ENCODE data around the gene CRACDL. TPM values are rescaled to one million over a fixed set of nuclear protein-coding genes. Genes with fewer than 3 reads are reported as not detected.

The CRACDL gene
- total RNA-seq, 1 donor from 2014 or later, result 2.3 TPM

DNA sequence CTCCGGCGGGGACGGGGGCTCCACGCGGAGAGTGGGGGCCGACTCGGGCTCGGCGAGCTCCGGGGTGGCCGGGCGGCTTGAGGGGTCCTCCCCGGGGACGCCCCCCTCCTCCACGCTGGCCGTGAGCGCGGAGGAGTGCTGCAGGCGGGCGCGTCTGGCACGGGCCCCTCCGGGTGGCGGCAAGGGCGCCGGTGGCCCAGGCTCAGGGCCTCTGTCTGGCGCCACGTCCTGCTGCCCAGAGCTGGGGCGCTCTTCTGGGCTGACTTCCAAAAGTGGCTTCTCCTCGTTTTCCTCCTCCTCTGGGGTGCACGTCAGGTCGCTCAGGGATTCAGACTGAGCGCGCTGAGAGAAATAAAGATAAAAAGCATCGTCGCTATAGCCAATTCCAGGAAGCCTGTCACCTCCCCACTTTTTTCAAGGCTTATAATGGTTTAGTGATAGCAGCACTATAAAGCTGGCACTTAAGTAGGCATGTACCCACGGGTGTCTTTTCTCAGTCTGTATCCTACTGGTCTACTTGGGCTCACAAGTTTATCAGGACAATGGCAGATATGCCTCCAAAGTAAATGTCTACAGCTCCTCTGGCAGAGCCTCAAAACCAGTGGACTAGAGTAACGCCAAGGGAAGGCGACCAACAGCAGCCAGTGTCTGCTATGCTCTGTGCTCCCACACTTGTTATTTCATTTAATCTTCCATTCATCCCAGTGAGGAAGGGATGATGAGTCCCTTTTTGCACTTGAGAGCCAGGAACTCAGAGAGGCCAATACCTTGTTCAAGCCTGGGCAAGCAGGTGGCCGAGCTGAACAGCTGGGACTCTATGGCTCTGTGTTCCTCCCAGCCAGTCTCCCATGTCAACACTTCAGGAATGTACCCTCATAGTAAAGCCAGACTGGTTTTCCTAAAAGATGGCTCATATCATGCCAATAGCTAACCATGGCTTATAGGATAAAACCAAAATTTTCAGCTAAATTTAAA is 112.5 kb downstream of the CRACDL start:
- DNase-seq, result no peak

GRCh38 chr2:98822301-98823164 is 113.5 kb downstream of the CRACDL start:
- DNase-seq, result no peak

GRCh38 chr2:98821629-98822135 is 114.3 kb downstream of the CRACDL start:
- DNase-seq, result no peak

DNA sequence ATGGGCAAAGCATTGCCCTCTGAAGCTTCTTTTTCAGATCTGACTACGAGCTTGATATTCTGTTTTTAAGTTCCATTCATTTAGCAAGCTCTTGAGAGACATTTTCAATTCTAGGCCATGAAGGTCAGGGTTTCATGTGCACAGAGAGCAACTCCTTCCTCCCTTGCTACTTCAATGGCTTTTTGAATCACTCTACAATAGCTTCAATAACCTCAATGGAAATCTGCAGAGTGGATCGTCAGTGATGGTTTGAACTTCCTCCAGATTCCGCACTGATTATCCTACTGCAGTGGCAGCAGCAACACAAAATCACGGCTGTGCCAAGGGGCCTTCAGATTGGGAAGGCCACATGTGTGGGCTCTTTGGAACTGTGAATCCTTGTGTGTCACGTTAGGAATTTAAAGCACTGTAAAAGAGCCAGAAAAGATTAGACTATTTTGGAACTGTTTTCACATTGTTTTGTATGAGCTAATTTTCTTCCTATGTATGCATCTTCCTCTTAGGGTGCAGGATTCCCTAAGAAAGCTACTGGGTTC is 116.7 kb downstream of the CRACDL start:
- peak; percentile 36 for DNase-seq

DNA sequence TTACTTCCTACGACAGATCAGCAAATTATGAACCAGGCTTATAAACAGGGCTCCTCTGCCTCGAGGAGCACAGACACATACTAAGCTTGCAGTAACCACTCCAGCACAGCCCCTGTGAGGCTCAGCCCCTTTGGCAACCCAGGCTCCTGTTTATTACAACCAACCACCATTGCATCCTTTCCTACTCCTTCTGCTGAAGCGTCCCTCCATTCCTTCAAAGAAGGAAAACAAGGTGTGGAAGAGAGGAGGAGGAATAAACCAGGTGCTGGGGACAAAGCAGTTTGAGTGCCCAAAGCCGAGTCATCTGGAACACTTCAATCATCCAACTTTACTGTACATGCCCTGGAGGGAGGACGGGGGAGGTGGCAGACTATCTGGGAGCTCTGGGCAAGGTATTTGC is 117.9 kb downstream of the CRACDL start:
- DNase-seq, result no peak

- no peak for DNase-seq
Measured at GRCh38 chr2:98816281-98816680, 119.7 kb downstream of the CRACDL start.

DNA sequence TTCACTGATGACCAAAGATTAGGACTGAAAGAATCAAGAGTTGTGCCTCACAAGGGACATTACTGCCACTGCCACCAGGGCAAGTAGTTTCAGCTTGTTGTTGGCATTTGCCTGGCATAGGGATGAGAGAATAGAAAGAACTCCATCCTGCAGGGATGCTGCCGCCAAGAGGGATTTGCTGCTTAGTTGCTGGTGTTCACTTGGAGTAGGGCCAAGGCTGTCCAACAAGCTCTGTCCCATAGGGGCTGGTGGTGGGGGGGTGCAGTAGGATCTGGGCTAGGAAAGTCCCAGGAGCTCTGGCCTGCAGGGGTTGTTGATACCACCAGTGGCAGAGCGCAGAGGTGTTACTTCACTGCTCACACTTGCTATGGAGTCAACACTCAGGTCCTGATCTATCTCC is 120.2 kb downstream of the CRACDL start:
- no peak for DNase-seq

- DNase-seq, result no peak
Measured at GRCh38 chr2:98811766-98812165, 124.3 kb downstream of the CRACDL start.

- no peak for DNase-seq
Measured at GRCh38 chr2:98810588-98810928, 125.5 kb downstream of the CRACDL start.

DNA sequence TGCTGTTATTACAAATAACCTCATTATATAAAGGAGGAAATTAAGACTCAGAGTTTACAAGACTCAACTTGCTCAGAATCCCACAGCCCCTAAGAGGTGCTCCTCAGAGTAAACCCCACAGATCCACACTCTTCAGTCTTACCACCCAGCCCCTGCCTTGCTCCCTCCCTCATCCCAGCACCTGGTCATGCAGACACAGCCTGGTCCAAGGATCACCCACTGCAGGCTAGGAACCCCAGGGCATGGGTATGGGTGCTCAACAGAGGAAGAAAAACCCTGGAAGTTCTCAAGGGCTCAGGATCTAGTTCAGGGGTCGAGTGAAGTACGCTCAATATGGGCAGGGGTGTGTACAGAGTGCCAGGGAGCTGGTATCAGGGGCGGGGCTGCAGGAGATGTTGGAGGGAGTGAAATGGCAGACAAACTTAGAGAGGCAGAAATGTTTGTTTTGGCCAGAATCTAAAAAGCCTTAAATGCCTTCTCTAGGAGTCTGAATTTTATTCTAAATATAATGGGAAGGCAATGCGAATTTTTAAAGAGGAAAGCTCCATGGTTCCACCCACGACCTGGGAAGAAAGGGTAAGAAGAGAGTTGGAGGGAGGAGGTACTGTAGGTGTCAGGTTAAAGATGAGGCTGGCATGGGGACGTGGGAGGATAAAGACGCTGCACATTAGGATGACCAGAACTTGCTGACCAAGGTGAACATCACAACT is 126.0 kb downstream of the CRACDL start:
- DNase-seq, result no peak

GRCh38 chr2:98809116-98809515 is 126.9 kb downstream of the CRACDL start:
- no peak for DNase-seq

DNA sequence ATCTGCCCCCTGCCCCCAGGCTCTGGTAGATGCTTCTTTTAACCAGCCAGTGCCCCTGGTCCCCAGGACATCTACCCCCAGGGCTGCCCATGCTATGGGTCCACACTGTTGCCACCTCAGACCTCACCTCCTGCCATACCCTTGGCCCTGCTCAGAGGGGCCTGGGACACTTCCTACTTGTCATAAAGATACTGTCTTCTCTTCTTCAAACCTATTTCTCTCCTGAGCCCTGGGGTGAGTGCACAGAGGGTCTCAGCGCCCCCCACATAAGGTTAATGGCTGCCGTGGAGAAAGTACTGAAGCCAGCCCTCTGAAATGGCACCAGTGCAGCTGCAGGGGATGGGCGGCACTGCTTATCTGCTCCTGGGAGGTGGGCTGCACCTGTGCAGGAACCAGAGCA is 127.5 kb downstream of the CRACDL start:
- no peak for DNase-seq

- no peak for DNase-seq
Measured at GRCh38 chr2:98807929-98808328, 128.1 kb downstream of the CRACDL start.

DNA sequence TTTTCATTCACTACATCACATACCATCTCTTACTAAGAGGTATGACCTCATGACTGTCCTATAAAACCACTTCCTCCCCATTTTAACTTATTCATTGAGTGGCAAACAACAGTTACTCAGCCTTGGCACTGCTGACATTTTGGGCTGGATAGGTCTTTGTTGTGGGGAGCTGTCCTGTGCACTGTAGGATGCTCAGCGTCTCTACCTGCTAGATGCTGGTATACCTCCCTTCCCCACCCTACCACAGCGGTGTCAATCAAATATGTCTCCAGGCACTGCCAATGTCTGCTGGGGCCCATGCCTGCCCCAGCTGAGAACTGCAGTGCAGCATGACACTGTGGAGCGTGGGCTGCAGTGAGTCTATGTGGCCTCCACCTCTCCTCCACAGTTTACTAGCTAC is 128.8 kb downstream of the CRACDL start:
- DNase-seq, result no peak

- DNase-seq, result no peak
Measured at GRCh38 chr2:98806236-98806697, 129.8 kb downstream of the CRACDL start.

- no peak for DNase-seq
Measured at GRCh38 chr2:98805412-98806171, 130.4 kb downstream of the CRACDL start.

DNA sequence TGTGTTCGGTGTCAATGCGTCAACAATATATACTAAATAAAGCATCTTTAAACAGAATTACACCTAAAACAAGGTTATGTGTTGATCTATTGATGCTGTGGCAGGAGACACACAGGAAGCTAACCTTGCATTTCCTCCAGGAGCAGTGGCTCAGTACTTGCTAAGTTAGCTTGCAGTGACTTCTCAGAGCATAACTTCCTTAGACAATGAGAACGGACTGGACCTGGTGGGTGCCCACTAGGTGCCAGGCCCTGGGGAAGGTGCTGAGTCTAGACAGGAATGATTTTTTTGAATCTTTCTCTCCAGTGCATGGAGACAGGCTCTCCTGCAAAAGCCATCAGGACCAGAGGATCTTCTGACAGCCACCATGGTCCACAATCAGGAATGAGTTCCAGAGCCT is 131.3 kb downstream of the CRACDL start:
- DNase-seq, result no peak

GRCh38 chr2:98804265-98804650 is 131.8 kb downstream of the CRACDL start:
- no peak for DNase-seq

- DNase-seq, result no peak
Measured at GRCh38 chr2:98803405-98804264, 132.4 kb downstream of the CRACDL start.

GRCh38 chr2:98802344-98802743 is 133.7 kb downstream of the CRACDL start:
- DNase-seq, result no peak
